Left cardiac atrium (tissue), 4 donors: ENCODE results near the gene CLEC5A. TPM values are rescaled to one million over a fixed set of nuclear protein-coding genes. Genes with fewer than 3 reads are reported as not detected.
"Not testable (repeated sequence)": the region's sequence is repeated elsewhere in the genome, so short reads cannot be mapped to it uniquely, and the experiment has no call there.

Source experiments
- ATAC-seq, 2 donors: fragments of 200-7000 bp; cut with Tn5 transposase; one replicate each; pipeline ENCODE4 v1.9.1; 2020; ENCODE audit warnings: mild to moderate bottlenecking in 2 of 2, moderate library complexity in 2 of 2
- DNase-seq: peaks from one replicate; pipeline ENCODE4 v3.0.0-alpha.2; 2020
- intact Hi-C, 2 donors: fragments of 100-400 bp; cut with DNase I; formaldehyde crosslinking; loops; one replicate each; pipeline versions ENCODE4 v1.14.1 to v1.15.1; 2022 to 2023
- total RNA-seq, 2 donors: library from RNA; stranded (reverse); fragmentation: NEBNext Ultra II Directional; extraction: Animal tissue kit (Norgen Biotek cat#: 25700); gene quantifications; one replicate each; pipeline ENCODE4 v1.2.1, GENCODE V29; 2021
- donor health status: DM: no; HTN: yes; CAD: no.
- donor health status: DM: no; HTN: yes; CAD: no; lungs with severe emphysema.
- donor health status: DM: yes; HTN: yes; CAD: no.
- donor health status: Dilated cardiomyopathy.

Gene CLEC5A
- total RNA-seq, 2 donors from 2014 or later = 0.12 to 1.4 TPM

GRCh38 chr7:141950806-141951205 lies 4.0 kb upstream of the CLEC5A start:
- intact Hi-C loops = no loop called here
- no peak for DNase-seq
- ATAC-seq = no peak

- no peak for DNase-seq
- no peak for ATAC-seq
- intact Hi-C loops = no loop called here
Measured at GRCh38 chr7:141949911-141950310, 3.1 kb upstream of the CLEC5A start.

- no peak for ATAC-seq
- no peak for DNase-seq
- intact Hi-C loops = no loop called here
Measured at GRCh38 chr7:141949451-141949850, 2.7 kb upstream of the CLEC5A start.

- DNase-seq (no peak), ATAC-seq (no peak)
- intact Hi-C loops = no loop called here
Measured at GRCh38 chr7:141949021-141949420, 2.2 kb upstream of the CLEC5A start.

- no peak for ATAC-seq
- intact Hi-C loops = no loop called here
Measured at GRCh38 chr7:141945356-141945755, 1.4 kb downstream of the CLEC5A start.

GRCh38 chr7:141944811-141945210 lies 2.0 kb downstream of the CLEC5A start:
- DNase-seq (no peak), ATAC-seq (no peak)
- intact Hi-C loops = no loop called here

More at GRCh38 chr7:141945356-141945755, 1.4 kb downstream of the CLEC5A start:
- DNase-seq = no peak

GRCh38 chr7:141943846-141944245 lies 2.9 kb downstream of the CLEC5A start:
- DNase-seq (no peak), ATAC-seq (no peak)
- intact Hi-C loops = no loop called here

GRCh38 chr7:141941075-141941474 lies 5.7 kb downstream of the CLEC5A start:
- intact Hi-C loops = no loop called here
- DNase-seq = no peak
- ATAC-seq = no peak

- no peak for DNase-seq
- intact Hi-C loops = no loop called here
- ATAC-seq = no peak
Measured at GRCh38 chr7:141930211-141930610, 16.6 kb downstream of the CLEC5A start.

GRCh38 chr7:141928845-141929195 lies 18.0 kb downstream of the CLEC5A start:
- DNase-seq (no peak), ATAC-seq (no peak)
- intact Hi-C loops = no loop called here

- DNase-seq (no peak), ATAC-seq (no peak)
- intact Hi-C loops = no loop called here
Measured at GRCh38 chr7:141928146-141928844, 18.5 kb downstream of the CLEC5A start.

- no peak for DNase-seq
- intact Hi-C loops = no loop called here
- ATAC-seq = no peak
Measured at GRCh38 chr7:141920281-141920680, 26.5 kb downstream of the CLEC5A start.

- no peak for ATAC-seq
- no peak for DNase-seq
- intact Hi-C loops = no loop called here
Measured at GRCh38 chr7:141916099-141916498, 30.7 kb downstream of the CLEC5A start, which contains the start of gene OR9A4. TSS of gene OR9A4 (plus strand) at chr7:141916399. CDS start at chr7:141918876, 2,477 bp downstream.

- ATAC-seq (no peak), DNase-seq (no peak)
- intact Hi-C loops = no loop called here
Measured at GRCh38 chr7:141915565-141915964, 31.2 kb downstream of the CLEC5A start.

- no peak for DNase-seq
- intact Hi-C loops = no loop called here
- no peak for ATAC-seq
Measured at GRCh38 chr7:141911391-141911790, 35.4 kb downstream of the CLEC5A start.

- DNase-seq (no peak), ATAC-seq (no peak)
- intact Hi-C loops = no loop called here
Measured at GRCh38 chr7:141906285-141906684, 40.5 kb downstream of the CLEC5A start.

GRCh38 chr7:141899366-141899765 lies 47.4 kb downstream of the CLEC5A start:
- DNase-seq, ATAC-seq: not testable (repeated sequence)

GRCh38 chr7:141891336-141891735 lies 55.4 kb downstream of the CLEC5A start:
- intact Hi-C loops = no loop called here
- no peak for DNase-seq
- ATAC-seq = no peak

More at GRCh38 chr7:141899366-141899765, 47.4 kb downstream of the CLEC5A start:
- intact Hi-C loops = not testable (repeated sequence)

- DNase-seq (no peak), ATAC-seq (no peak)
- intact Hi-C loops = no loop called here
Measured at GRCh38 chr7:141889321-141889720, 57.5 kb downstream of the CLEC5A start.

GRCh38 chr7:141884539-141885225 lies 62.1 kb downstream of the CLEC5A start:
- ATAC-seq = no peak
- DNase-seq = no peak
- intact Hi-C loops = no loop called here

GRCh38 chr7:141880960-141881359 lies 65.8 kb downstream of the CLEC5A start:
- DNase-seq (no peak), ATAC-seq (no peak)
- intact Hi-C loops = no loop called here
